ENCODE measurements around the gene PDE11A.
"Not testable (repeated sequence)": the region's sequence is repeated elsewhere in the genome, so short reads cannot be mapped to it uniquely, and the experiment has no call there.

PDE11A gene

DNA sequence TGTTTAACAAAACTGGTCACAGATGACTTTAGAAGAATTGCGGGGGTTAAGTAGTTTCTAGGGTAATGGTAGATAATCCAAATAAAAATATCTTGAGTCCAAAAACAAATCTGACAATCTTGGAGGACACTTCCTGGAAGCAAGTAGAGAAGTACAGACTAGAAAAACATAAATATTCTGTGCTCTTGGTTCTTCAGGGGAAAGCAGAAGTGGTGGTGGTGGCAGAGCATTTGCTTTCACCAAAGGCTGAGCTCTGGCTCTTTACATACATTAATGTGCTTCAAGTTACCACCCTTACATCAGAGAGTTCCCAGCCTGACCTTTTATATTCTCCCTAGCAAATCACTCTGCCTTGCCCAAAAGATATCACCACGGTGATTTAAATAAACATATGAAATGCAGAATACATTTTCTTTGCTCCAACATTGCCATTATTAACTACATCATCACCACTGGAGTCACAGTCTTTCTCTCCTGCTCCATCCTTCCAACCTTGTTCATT is 15.3 kb downstream of the PDE11A start:
- Histone ChIP-seq H3K36me3 (ENCODE audit: control insufficient read depth in 2 of 2, insufficient read depth in 2 of 2, low read length in 2 of 2) (no peaks in the 10 kb centered on the region), H3K4me3 (ENCODE audit: low read length in 2 of 2) (no peak overlapping the region), H3K27ac (ENCODE audit: low read depth in 2 of 2, low read length in 2 of 2) (no peak overlapping the region), H3K9me3 (ENCODE audit: control insufficient read depth in 2 of 2, low read length in 2 of 2) (no peaks in the 10 kb centered on the region), H3K9ac (ENCODE audit: low read depth in 1 of 2, low read length in 2 of 2) (no peak overlapping the region), H3K4me1 (ENCODE audit: control insufficient read depth in 2 of 2, insufficient read depth in 2 of 2, low read length in 2 of 2) (no peaks in the 10 kb centered on the region), H3K27me3 (ENCODE audit: control insufficient read depth in 2 of 2, insufficient read depth in 2 of 2, low read length in 2 of 2) (no peaks in the 10 kb centered on the region)

DNA sequence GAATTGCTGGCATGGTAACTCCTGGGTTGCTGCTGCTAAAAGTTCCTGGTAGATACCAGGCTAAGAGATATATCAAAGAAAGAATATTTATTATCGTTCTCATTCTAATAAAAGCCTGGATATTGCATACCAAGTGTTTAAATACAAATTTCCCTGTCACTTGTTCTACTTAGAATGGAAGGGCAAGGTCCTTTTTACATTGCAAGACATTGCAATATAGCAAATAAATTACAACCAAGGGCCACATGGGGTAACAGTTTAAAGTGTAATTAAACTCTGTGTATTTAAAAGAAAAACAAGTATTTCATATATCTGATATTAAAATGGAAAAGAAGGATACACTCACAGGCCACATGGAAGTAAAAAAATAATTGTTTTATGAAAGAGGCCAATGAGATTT is 16.2 kb downstream of the PDE11A start:
- H3K9ac ChIP-seq (ENCODE audit: low read depth in 1 of 2, low read length in 2 of 2), result no peak overlapping the region
- H3K27ac ChIP-seq (ENCODE audit: low read depth in 2 of 2, low read length in 2 of 2), result no peak overlapping the region
- no peaks in the 10 kb centered on the region for H3K36me3 ChIP-seq (ENCODE audit: control insufficient read depth in 2 of 2, insufficient read depth in 2 of 2, low read length in 2 of 2)
- no peak overlapping the region for H3K4me3 ChIP-seq (ENCODE audit: low read length in 2 of 2)
- H3K4me1 ChIP-seq (ENCODE audit: control insufficient read depth in 2 of 2, insufficient read depth in 2 of 2, low read length in 2 of 2), result no peaks in the 10 kb centered on the region
- H3K27me3 ChIP-seq (ENCODE audit: control insufficient read depth in 2 of 2, insufficient read depth in 2 of 2, low read length in 2 of 2), result no peaks in the 10 kb centered on the region
- no peaks in the 10 kb centered on the region for H3K9me3 ChIP-seq (ENCODE audit: control insufficient read depth in 2 of 2, low read length in 2 of 2)

GRCh38 chr2:178051257-178051656 is 21.3 kb downstream of the PDE11A start:
- not testable (repeated sequence) for H3K4me3 ChIP-seq (ENCODE audit: low read length in 2 of 2); H3K4me1 ChIP-seq (ENCODE audit: control insufficient read depth in 2 of 2, insufficient read depth in 2 of 2, low read length in 2 of 2); H3K27ac ChIP-seq (ENCODE audit: low read depth in 2 of 2, low read length in 2 of 2); H3K9me3 ChIP-seq (ENCODE audit: control insufficient read depth in 2 of 2, low read length in 2 of 2); H3K36me3 ChIP-seq (ENCODE audit: control insufficient read depth in 2 of 2, insufficient read depth in 2 of 2, low read length in 2 of 2); H3K27me3 ChIP-seq (ENCODE audit: control insufficient read depth in 2 of 2, insufficient read depth in 2 of 2, low read length in 2 of 2); H3K9ac ChIP-seq (ENCODE audit: low read depth in 1 of 2, low read length in 2 of 2)

GRCh38 chr2:178047391-178047790 is 25.2 kb downstream of the PDE11A start:
- Histone ChIP-seq H3K9me3 (ENCODE audit: control insufficient read depth in 2 of 2, low read length in 2 of 2) (no peaks in the 10 kb centered on the region), H3K4me1 (ENCODE audit: control insufficient read depth in 2 of 2, insufficient read depth in 2 of 2, low read length in 2 of 2) (no peaks in the 10 kb centered on the region), H3K36me3 (ENCODE audit: control insufficient read depth in 2 of 2, insufficient read depth in 2 of 2, low read length in 2 of 2) (no peaks in the 10 kb centered on the region), H3K27me3 (ENCODE audit: control insufficient read depth in 2 of 2, insufficient read depth in 2 of 2, low read length in 2 of 2) (no peaks in the 10 kb centered on the region), H3K9ac (ENCODE audit: low read depth in 1 of 2, low read length in 2 of 2) (no peak overlapping the region), H3K4me3 (ENCODE audit: low read length in 2 of 2) (no peak overlapping the region), H3K27ac (ENCODE audit: low read depth in 2 of 2, low read length in 2 of 2) (no peak overlapping the region)

GRCh38 chr2:178044836-178045235 is 27.7 kb downstream of the PDE11A start:
- Histone ChIP-seq H3K27me3 (ENCODE audit: control insufficient read depth in 2 of 2, insufficient read depth in 2 of 2, low read length in 2 of 2) (no peaks in the 10 kb centered on the region), H3K9ac (ENCODE audit: low read depth in 1 of 2, low read length in 2 of 2) (no peak overlapping the region), H3K4me3 (ENCODE audit: low read length in 2 of 2) (no peak overlapping the region)

GRCh38 chr2:178043266-178043665 is 29.3 kb downstream of the PDE11A start:
- no peaks in the 10 kb centered on the region for H3K4me1 ChIP-seq (ENCODE audit: control insufficient read depth in 2 of 2, insufficient read depth in 2 of 2, low read length in 2 of 2)

More at GRCh38 chr2:178044836-178045235, 27.7 kb downstream of the PDE11A start:
- Histone ChIP-seq H3K36me3 (ENCODE audit: control insufficient read depth in 2 of 2, insufficient read depth in 2 of 2, low read length in 2 of 2) (no peaks in the 10 kb centered on the region), H3K27ac (ENCODE audit: low read depth in 2 of 2, low read length in 2 of 2) (no peak overlapping the region), H3K9me3 (ENCODE audit: control insufficient read depth in 2 of 2, low read length in 2 of 2) (no peaks in the 10 kb centered on the region), H3K4me1 (ENCODE audit: control insufficient read depth in 2 of 2, insufficient read depth in 2 of 2, low read length in 2 of 2) (no peaks in the 10 kb centered on the region)

GRCh38 chr2:178033583-178033982 is 39.0 kb downstream of the PDE11A start:
- not testable (repeated sequence) for H3K4me3 ChIP-seq (ENCODE audit: low read length in 2 of 2); H3K27me3 ChIP-seq (ENCODE audit: control insufficient read depth in 2 of 2, insufficient read depth in 2 of 2, low read length in 2 of 2); H3K36me3 ChIP-seq (ENCODE audit: control insufficient read depth in 2 of 2, insufficient read depth in 2 of 2, low read length in 2 of 2); H3K27ac ChIP-seq (ENCODE audit: low read depth in 2 of 2, low read length in 2 of 2); H3K9ac ChIP-seq (ENCODE audit: low read depth in 1 of 2, low read length in 2 of 2); H3K9me3 ChIP-seq (ENCODE audit: control insufficient read depth in 2 of 2, low read length in 2 of 2); H3K4me1 ChIP-seq (ENCODE audit: control insufficient read depth in 2 of 2, insufficient read depth in 2 of 2, low read length in 2 of 2)

More at GRCh38 chr2:178043266-178043665, 29.3 kb downstream of the PDE11A start:
- Histone ChIP-seq H3K4me3 (ENCODE audit: low read length in 2 of 2) (no peak overlapping the region), H3K9ac (ENCODE audit: low read depth in 1 of 2, low read length in 2 of 2) (no peak overlapping the region), H3K27ac (ENCODE audit: low read depth in 2 of 2, low read length in 2 of 2) (no peak overlapping the region), H3K9me3 (ENCODE audit: control insufficient read depth in 2 of 2, low read length in 2 of 2) (no peaks in the 10 kb centered on the region), H3K36me3 (ENCODE audit: control insufficient read depth in 2 of 2, insufficient read depth in 2 of 2, low read length in 2 of 2) (no peaks in the 10 kb centered on the region), H3K27me3 (ENCODE audit: control insufficient read depth in 2 of 2, insufficient read depth in 2 of 2, low read length in 2 of 2) (no peaks in the 10 kb centered on the region)

GRCh38 chr2:178029342-178029741 is 43.2 kb downstream of the PDE11A start:
- Histone ChIP-seq H3K4me3 (ENCODE audit: low read length in 2 of 2) (no peak overlapping the region), H3K9ac (ENCODE audit: low read depth in 1 of 2, low read length in 2 of 2) (no peak overlapping the region), H3K36me3 (ENCODE audit: control insufficient read depth in 2 of 2, insufficient read depth in 2 of 2, low read length in 2 of 2) (no peaks in the 10 kb centered on the region), H3K4me1 (ENCODE audit: control insufficient read depth in 2 of 2, insufficient read depth in 2 of 2, low read length in 2 of 2) (no peaks in the 10 kb centered on the region), H3K9me3 (ENCODE audit: control insufficient read depth in 2 of 2, low read length in 2 of 2) (no peaks in the 10 kb centered on the region), H3K27me3 (ENCODE audit: control insufficient read depth in 2 of 2, insufficient read depth in 2 of 2, low read length in 2 of 2) (no peaks in the 10 kb centered on the region), H3K27ac (ENCODE audit: low read depth in 2 of 2, low read length in 2 of 2) (no peak overlapping the region)

DNA sequence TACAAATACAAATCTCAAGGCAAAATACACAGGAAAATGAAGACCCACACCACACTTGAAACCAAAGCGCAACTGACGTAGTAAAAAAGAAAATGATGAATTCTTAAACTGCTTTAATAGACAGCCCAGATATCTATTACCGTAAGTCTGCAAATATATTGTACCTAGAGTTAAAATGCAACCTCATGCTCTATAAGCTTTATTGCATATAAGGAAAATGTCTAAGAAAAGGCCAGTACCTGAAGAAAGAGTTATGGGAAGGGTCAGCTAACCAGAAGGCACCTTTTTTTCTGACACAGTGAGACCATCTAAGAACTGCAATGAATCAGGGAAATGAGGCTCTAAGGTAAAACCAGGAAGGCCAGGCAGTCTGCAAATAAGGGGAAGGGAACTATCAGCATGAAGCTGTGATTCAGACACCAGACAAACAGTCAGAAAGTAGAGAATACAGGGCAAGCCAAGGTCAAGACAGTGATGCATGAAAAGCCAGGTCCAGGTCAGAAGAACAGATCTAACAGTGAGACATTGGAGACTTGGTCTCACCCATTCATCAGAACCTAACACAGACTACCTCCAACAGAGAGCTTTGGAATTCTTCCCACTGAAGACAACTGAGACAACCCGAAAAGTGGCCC is 46.9 kb downstream of the PDE11A start:
- no peaks in the 10 kb centered on the region for H3K9me3 ChIP-seq (ENCODE audit: control insufficient read depth in 2 of 2, low read length in 2 of 2)
- H3K27me3 ChIP-seq (ENCODE audit: control insufficient read depth in 2 of 2, insufficient read depth in 2 of 2, low read length in 2 of 2), result no peaks in the 10 kb centered on the region
- no peak overlapping the region for H3K27ac ChIP-seq (ENCODE audit: low read depth in 2 of 2, low read length in 2 of 2)
- H3K9ac ChIP-seq (ENCODE audit: low read depth in 1 of 2, low read length in 2 of 2), result no peak overlapping the region
- no peaks in the 10 kb centered on the region for H3K4me1 ChIP-seq (ENCODE audit: control insufficient read depth in 2 of 2, insufficient read depth in 2 of 2, low read length in 2 of 2)
- H3K4me3 ChIP-seq (ENCODE audit: low read length in 2 of 2), result no peak overlapping the region
- no peaks in the 10 kb centered on the region for H3K36me3 ChIP-seq (ENCODE audit: control insufficient read depth in 2 of 2, insufficient read depth in 2 of 2, low read length in 2 of 2)

DNA sequence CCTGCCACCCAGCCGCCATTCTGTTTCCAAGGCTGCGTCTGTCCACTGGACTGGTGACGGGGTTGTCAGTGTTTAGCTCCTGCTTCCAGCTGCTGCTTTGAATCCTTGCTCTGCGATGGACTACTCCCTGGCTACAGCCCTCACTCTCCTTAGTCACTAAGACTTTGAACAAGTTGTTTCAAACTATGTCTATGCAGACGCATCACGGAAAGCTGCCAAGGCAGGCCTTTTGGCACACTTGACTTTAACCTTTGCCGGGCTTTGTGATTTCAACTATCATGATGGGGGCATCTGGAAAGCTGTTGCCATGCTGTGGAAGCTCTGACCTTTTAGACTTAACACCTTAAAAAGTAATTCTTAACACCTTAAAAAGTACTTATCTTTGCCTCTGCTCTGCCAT is 54.4 kb downstream of the PDE11A start:
- Histone ChIP-seq H3K4me1 (ENCODE audit: control insufficient read depth in 2 of 2, insufficient read depth in 2 of 2, low read length in 2 of 2) (no peaks in the 10 kb centered on the region), H3K4me3 (ENCODE audit: low read length in 2 of 2) (no peak overlapping the region), H3K9me3 (ENCODE audit: control insufficient read depth in 2 of 2, low read length in 2 of 2) (no peaks in the 10 kb centered on the region), H3K36me3 (ENCODE audit: control insufficient read depth in 2 of 2, insufficient read depth in 2 of 2, low read length in 2 of 2) (no peaks in the 10 kb centered on the region), H3K9ac (ENCODE audit: low read depth in 1 of 2, low read length in 2 of 2) (no peak overlapping the region), H3K27ac (ENCODE audit: low read depth in 2 of 2, low read length in 2 of 2) (no peak overlapping the region), H3K27me3 (ENCODE audit: control insufficient read depth in 2 of 2, insufficient read depth in 2 of 2, low read length in 2 of 2) (no peaks in the 10 kb centered on the region)

Measured in mucosa of rectum (tissue), 2 donors.